ENCODE results near the gene SETD7. TPM values are rescaled to one million over a fixed set of nuclear protein-coding genes. Genes with fewer than 3 reads are reported as not detected.

Gene SETD7
- total RNA-seq, 3 donors from 2014 or later, result 10.2 to 68.4 (median 24.8) TPM

Other genes starting within 250 kb of the SETD7 start
- gene RAB33B, start 102.1 kb downstream of the SETD7 start, total RNA-seq, result 10 to 100 TPM in 1 of 3 donors, 1 to 10 TPM in 2; 4.5 to 10.0 (median 5.4) TPM
- gene MGST2, start 109.6 kb upstream of the SETD7 start, total RNA-seq, result 100 to 1,000 TPM in 2 of 3 donors, 10 to 100 TPM in 1; 64.3 to 134 (median 119) TPM